HG03045 (cell line): ENCODE results near the gene BMI1.
"Not testable (repeated sequence)": the region's sequence is repeated elsewhere in the genome, so short reads cannot be mapped to it uniquely, and the experiment has no call there.

Experiments used
- ATAC-seq: cut with Tn5 transposase; IDR thresholded peaks from one replicate; pipeline ENCODE4 v1.9.1; 2021; ENCODE audit warnings: mild to moderate bottlenecking, moderate library complexity; ENCODE audit not compliant: unreplicated experiment

Gene BMI1

GRCh38 chr10:22320591-22321155, at the start of gene BMI1:
Gene BMI1, plus strand, starts transcription at chr10:22321099. Its CDS starts 5,351 bp downstream, at chr10:22326450.
- peak; percentile 20 for ATAC-seq

DNA sequence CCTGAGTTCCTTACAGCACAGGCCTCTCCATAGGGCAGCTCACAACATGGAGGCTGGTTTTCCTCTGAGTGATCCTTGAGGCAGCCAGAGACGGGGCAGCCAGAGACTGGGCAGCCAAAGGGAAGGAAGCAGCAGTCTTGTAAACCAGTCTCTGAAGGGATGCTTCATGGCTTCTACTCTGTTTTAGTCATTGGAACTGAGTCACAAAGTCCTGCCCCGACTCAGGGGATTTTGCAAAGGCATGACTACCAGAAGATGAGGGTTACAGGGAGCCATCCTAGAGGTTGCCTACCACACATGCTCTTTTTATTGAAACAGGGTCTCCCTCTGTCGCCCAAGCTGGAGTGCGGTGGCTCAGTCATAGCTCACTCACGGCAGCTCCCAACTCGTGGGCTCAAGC, 49.1 kb upstream of the BMI1 start:
- no peak for ATAC-seq

GRCh38 chr10:22278441-22278782, 42.5 kb upstream of the BMI1 start:
- no peak for ATAC-seq

DNA sequence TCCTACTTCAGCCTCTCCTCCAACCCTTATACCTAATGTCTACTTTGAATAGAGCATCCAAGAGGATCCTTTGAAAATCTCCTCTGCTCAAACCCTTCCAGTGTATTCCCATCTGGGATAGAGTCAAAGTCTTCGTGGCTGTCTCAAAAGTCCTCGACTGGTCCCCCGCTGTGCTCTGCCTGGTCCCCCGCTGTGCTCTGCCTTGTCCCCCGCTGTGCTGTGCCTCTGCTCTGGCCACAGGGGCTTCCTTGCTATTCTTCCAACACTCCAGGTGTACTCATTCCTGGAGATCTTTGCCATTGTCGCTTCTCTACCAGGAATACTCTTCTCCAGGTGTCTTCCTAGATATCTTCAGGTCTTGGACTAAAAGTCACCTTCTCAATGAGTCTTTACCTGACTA, 40.8 kb upstream of the BMI1 start:
- no peak for ATAC-seq

GRCh38 chr10:22285130-22285529, 35.8 kb upstream of the BMI1 start:
- no peak for ATAC-seq

GRCh38 chr10:22293747-22294404, 27.0 kb upstream of the BMI1 start:
- no peak for ATAC-seq

GRCh38 chr10:22294694-22295093, 26.2 kb upstream of the BMI1 start:
- no peak for ATAC-seq

- no peak for ATAC-seq
Measured at GRCh38 chr10:22301193-22301592, 19.7 kb upstream of the BMI1 start.

- no peak for ATAC-seq
Measured at GRCh38 chr10:22303461-22303860, 17.4 kb upstream of the BMI1 start.

- no peak for ATAC-seq
Measured at GRCh38 chr10:22305721-22306120, 15.2 kb upstream of the BMI1 start.

- peak; percentile 96 for ATAC-seq
Measured at GRCh38 chr10:22308390-22308789, 12.5 kb upstream of the BMI1 start.

DNA sequence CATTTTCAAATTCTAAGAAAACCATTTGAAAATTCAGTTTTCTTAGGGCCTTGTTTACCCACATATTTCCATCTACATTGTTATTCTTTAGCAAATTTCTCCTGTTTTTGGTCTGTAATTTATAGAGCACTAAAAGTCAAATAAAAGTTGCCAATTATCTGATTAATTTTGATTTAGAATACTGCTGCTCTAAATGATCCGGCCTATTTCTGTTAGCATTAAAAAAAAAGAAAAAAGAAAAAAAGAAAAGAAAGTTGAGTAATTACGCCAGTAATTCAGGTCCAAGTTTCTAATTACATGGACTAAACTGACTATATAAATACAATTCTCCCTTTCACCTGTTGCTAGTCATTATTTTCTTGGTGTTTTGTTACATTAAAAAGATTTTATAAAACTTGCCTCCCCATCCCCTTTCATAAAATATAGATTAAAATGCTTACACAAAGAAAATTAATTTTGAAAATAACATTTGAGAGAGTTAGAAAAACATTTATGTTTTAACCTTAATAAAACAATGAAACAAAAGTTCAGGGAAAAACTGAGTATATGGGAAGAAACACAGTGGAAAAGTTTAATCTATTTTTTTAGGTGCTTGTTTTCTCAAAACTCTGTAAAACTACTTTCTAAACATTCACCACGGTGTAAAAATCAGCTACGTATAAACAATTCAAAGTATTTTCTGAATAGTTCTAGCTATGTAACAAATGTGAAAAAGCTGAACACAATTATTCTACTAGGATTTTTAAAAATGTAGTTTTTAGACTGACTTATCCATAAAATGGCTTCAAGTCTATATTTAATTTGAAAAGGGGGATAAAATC, 11.5 kb upstream of the BMI1 start:
- ATAC-seq, result no peak

GRCh38 chr10:22310012-22310411, 10.9 kb upstream of the BMI1 start:
- ATAC-seq, result not testable (repeated sequence)

GRCh38 chr10:22310928-22311327, 10.0 kb upstream of the BMI1 start:
- ATAC-seq, result no peak

DNA sequence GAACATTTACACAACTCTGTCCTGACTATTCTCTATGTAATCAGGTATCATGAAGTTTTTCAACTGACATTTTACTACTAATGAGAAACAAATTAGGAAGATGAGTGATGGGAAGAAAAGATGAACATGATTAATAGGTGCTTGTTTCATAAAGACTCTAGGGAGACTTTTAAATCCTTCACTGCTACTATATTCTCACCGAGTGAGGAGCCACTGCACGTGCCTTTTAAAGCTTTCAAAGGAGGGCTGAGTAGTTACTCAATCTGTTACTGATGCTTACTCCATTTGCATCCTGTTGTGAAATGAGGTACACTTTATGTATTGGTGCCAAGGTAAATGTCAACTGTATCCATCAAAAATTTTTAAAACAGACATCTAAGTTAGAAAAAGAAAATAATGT, 6.0 kb upstream of the BMI1 start:
- ATAC-seq, result no peak

GRCh38 chr10:22315455-22316285, 5.2 kb upstream of the BMI1 start:
- ATAC-seq, result peak; percentile 23

DNA sequence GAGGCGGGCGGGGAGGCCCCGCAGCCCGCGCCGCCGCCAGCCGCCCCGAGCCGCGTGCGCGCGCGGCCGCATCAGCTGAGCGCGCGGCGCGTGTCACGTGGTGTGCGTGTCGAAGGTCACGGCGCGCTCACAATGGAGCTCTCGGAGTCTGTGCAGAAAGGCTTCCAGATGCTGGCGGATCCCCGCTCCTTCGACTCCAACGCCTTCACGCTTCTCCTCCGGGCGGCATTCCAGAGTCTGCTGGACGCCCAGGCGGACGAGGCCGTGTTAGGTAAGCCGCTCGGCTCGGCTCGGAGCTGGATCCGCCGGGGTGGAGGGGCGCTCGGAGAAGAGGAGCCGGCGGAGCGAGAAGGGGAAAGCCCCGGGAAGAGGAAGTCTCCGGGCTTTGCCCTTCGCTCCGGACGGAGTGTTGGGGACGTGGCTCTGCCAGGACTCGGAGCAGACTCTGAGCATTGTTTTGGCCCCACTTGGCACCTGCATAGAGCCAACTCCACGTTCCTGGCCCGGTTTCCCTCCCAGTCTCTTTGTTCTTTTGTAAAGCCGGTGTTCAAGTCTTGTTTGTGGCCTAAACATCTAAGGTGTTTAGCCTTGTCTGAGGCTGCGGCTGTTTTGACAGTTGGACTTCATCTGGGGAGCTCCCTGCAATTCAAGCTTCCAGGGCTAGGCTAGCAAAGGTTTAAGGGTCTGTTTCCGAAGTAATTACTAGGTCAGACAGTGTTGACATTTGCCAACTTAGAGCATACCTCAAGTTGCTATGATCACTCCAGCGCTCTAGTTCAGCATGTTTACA, 4.4 kb upstream of the BMI1 start, which contains the start of gene COMMD3:
COMMD3 (plus strand) TSS at position 103 of the 790 bp plus-strand sequence; CDS start at position 133, 30 bp downstream.
- peak; percentile 70 for ATAC-seq

DNA sequence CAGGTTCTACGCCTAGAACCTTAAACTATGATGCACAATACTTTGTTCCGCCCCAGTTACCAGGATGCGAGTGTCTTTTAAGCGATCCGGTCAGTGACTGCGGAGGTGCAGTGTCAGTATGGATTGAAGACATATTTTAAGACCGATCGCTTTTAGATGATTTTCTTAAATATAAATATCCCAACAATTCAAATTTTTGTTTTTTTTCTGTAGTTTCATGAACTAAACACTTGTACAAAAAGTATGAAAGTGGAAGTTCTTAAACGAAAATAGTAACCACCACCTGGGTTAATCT, 3.9 kb upstream of the BMI1 start:
- ATAC-seq, result peak; percentile 13

DNA sequence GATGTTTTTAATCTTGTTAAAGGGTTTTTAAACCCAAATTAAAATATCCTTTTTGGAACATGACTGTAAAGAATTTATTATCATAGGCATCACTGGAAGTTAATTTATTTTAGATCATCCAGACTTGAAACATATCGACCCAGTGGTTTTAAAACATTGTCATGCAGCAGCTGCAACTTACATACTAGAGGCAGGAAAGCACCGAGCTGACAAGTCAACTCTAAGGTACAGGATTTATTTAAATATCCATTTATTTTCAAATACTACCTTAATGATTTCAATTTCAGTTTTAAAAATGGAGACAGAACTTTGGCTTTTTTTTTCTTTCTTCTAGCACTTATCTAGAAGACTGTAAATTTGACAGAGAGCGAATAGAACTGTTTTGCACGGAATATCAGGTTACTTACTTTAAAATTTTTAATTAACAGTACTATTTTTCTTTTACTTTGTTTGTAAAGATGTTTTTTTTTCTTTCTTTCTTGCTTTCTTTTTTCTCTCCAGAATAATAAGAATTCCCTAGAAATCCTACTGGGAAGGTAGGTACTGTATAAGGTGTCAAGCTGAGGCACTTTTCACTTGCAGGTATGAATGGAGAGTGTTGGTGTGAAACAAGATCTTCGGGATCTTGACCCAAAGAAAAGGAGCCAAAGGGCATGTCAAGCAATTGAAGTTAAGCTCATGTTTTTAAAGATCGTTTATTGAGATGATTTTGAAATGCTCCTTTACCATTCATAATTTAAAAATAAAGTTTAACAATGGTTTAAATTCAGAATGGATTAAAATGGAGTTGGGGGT, 2.9 kb upstream of the BMI1 start:
- ATAC-seq, result no peak

GRCh38 chr10:22318772-22319171, 2.1 kb upstream of the BMI1 start:
- no peak for ATAC-seq
